Ectodermal cell (in vitro differentiated cells): ENCODE measurements around the gene ABCC10.
"Not testable (repeated sequence)": the region's sequence is repeated elsewhere in the genome, so short reads cannot be mapped to it uniquely, and the experiment has no call there.

ENCODE experiments used
- H3K27ac ChIP-seq: 2 replicates; pipeline ENCODE4 v1.7.0; 2013; ENCODE audit warnings: mild to moderate bottlenecking, low read depth, low read length; ENCODE audit not compliant: insufficient read depth, poor library complexity, severe bottlenecking
- H3K27me3 ChIP-seq: 2 replicates; pipeline ENCODE4 v1.7.0; 2013; ENCODE audit warnings: mild to moderate bottlenecking, low read length; ENCODE audit not compliant: insufficient read depth, control insufficient read depth, poor library complexity, severe bottlenecking
- H3K36me3 ChIP-seq: one replicate; pipeline ENCODE4 v1.7.0; 2013; ENCODE audit warnings: low read length; ENCODE audit not compliant: control insufficient read depth, insufficient read depth
- H3K4me1 ChIP-seq: one replicate; pipeline ENCODE4 v1.7.0; 2013; ENCODE audit warnings: low read length; ENCODE audit not compliant: control insufficient read depth, insufficient read depth
- H3K4me3 ChIP-seq: 2 replicates; pipeline ENCODE4 v1.7.0; 2013; ENCODE audit warnings: low read depth, low read length, control low read depth; ENCODE audit not compliant: insufficient read depth
- H3K9me3 ChIP-seq: 2 replicates; pipeline ENCODE4 v1.7.0; 2013; ENCODE audit warnings: mild to moderate bottlenecking, low read length, moderate library complexity; ENCODE audit not compliant: control insufficient read depth
- WGBS, 2 experiments: methylation state at CpG; one replicate each; pipeline ENCODE4 v1.1.7; 2013; ENCODE audit warnings: missing lambda C conversion rate in 2 of 2; 5-methylcytosine and 5-hydroxymethylcytosine counted together

The ABCC10 gene

GRCh38 chr6:43408259-43408658 is 19.1 kb upstream of the ABCC10 start:
- H3K27me3 ChIP-seq = no peaks in the 10 kb centered on the region
- 85 to 92% methylated on average over 4 of the region's 4 CpGs for WGBS, 2 experiments
- H3K9me3 ChIP-seq = no peaks in the 10 kb centered on the region
- H3K4me3 ChIP-seq = no peak overlapping the region
- no peak overlapping the region for H3K27ac ChIP-seq
- H3K36me3 ChIP-seq = no peaks in the 10 kb centered on the region
- H3K4me1 ChIP-seq = no peaks in the 10 kb centered on the region

- H3K27ac ChIP-seq, H3K27me3 ChIP-seq, H3K4me3 ChIP-seq, H3K36me3 ChIP-seq, H3K4me1 ChIP-seq, H3K9me3 ChIP-seq: not testable (repeated sequence)
- 80 to 100% methylated on average over 1 of the region's 1 CpG for WGBS, 2 experiments
These were observed 16.6 kb upstream of the ABCC10 start for GRCh38 chr6:43410776-43411175.

GRCh38 chr6:43412541-43412940 is 14.8 kb upstream of the ABCC10 start:
- H3K4me1 ChIP-seq = no peaks in the 10 kb centered on the region
- no peaks in the 10 kb centered on the region for H3K36me3 ChIP-seq
- H3K4me3 ChIP-seq = no peak overlapping the region
- H3K27ac ChIP-seq = no peak overlapping the region
- peaks cover 5% of the 10 kb centered on the region for H3K27me3 ChIP-seq
- 75 to 81% methylated on average over 5 of the region's 5 CpGs for WGBS, 2 experiments
- no peaks in the 10 kb centered on the region for H3K9me3 ChIP-seq

GRCh38 chr6:43413002-43413401 is 14.3 kb upstream of the ABCC10 start:
- Histone ChIP-seq H3K9me3 (no peaks in the 10 kb centered on the region), H3K4me3 (no peak overlapping the region), H3K27me3 (peaks cover 5% of the 10 kb centered on the region), H3K36me3 (no peaks in the 10 kb centered on the region), H3K4me1 (no peaks in the 10 kb centered on the region), H3K27ac (no peak overlapping the region)
- WGBS, 2 experiments = 93 to 94% methylated on average over 2 of the region's 2 CpGs

- WGBS, 2 experiments = 87 to 89% methylated on average over 6 of the region's 8 CpGs
- H3K4me1 ChIP-seq = not testable (repeated sequence)
These were observed 12.1 kb upstream of the ABCC10 start for GRCh38 chr6:43415275-43415674.

GRCh38 chr6:43416935-43417334 is 10.4 kb upstream of the ABCC10 start:
- Histone ChIP-seq H3K36me3 (no peaks in the 10 kb centered on the region), H3K4me3 (no peak overlapping the region), H3K4me1 (no peaks in the 10 kb centered on the region), H3K27ac (no peak overlapping the region), H3K9me3 (no peaks in the 10 kb centered on the region), H3K27me3 (peaks cover 5% of the 10 kb centered on the region)
- WGBS, 2 experiments = 82 to 89% methylated on average over 4 of the region's 4 CpGs

More at GRCh38 chr6:43415275-43415674, 12.1 kb upstream of the ABCC10 start:
- not testable (repeated sequence) for H3K36me3 ChIP-seq, H3K27ac ChIP-seq, H3K9me3 ChIP-seq, H3K4me3 ChIP-seq, H3K27me3 ChIP-seq

GRCh38 chr6:43420012-43420709 is 7.2 kb upstream of the ABCC10 start:
- WGBS, 2 experiments = 71 to 85% methylated on average over 4 to 5 of the region's 5 CpGs

GRCh38 chr6:43421831-43422230 is 5.5 kb upstream of the ABCC10 start:
- Histone ChIP-seq H3K36me3 (no peaks in the 10 kb centered on the region), H3K27me3 (peaks cover 5% of the 10 kb centered on the region), H3K4me3 (no peak overlapping the region), H3K4me1 (no peaks in the 10 kb centered on the region), H3K9me3 (no peaks in the 10 kb centered on the region), H3K27ac (no peak overlapping the region)
- 91 to 93% methylated on average over 3 of the region's 3 CpGs for WGBS, 2 experiments

More at GRCh38 chr6:43420012-43420709, 7.2 kb upstream of the ABCC10 start:
- no peak overlapping the region for H3K4me3 ChIP-seq
- no peaks in the 10 kb centered on the region for H3K4me1 ChIP-seq
- H3K27me3 ChIP-seq = peaks cover 5% of the 10 kb centered on the region
- H3K36me3 ChIP-seq = no peaks in the 10 kb centered on the region
- H3K9me3 ChIP-seq = no peaks in the 10 kb centered on the region
- no peak overlapping the region for H3K27ac ChIP-seq

GRCh38 chr6:43425083-43425482 is 2.3 kb upstream of the ABCC10 start:
- not testable (repeated sequence) for H3K27me3 ChIP-seq, H3K27ac ChIP-seq, H3K4me1 ChIP-seq, H3K36me3 ChIP-seq, H3K9me3 ChIP-seq, H3K4me3 ChIP-seq
- WGBS, 2 experiments = 95 to 96% methylated on average over 26 to 33 of the region's 33 CpGs

GRCh38 chr6:43426928-43427405 is 374 bp upstream of the ABCC10 start:
- Histone ChIP-seq H3K4me1 (peaks cover 10% of the 10 kb centered on the region), H3K4me3 (peak overlapping the region; percentile 95), H3K27me3 (no peaks in the 10 kb centered on the region), H3K36me3 (no peaks in the 10 kb centered on the region), H3K9me3 (no peaks in the 10 kb centered on the region), H3K27ac (no peak overlapping the region)
- 79 to 80% methylated on average over 23 of the region's 23 CpGs for WGBS, 2 experiments
